Heart left ventricle (tissue), 16 donors: ENCODE measurements around the gene DOCK8. TPM values are rescaled to one million over a fixed set of nuclear protein-coding genes. Genes with fewer than 3 reads are reported as not detected.

ENCODE experiments used
- ATAC-seq, 4 donors: fragments of 200-7000 bp; cut with Tn5 transposase; one replicate each; pipeline ENCODE4 v1.9.1; 2020 to 2022; ENCODE audit warnings: moderate library complexity in 4 of 4, mild to moderate bottlenecking in 3 of 4, moderate number of reproducible peaks in 1 of 4
- DNase-seq, 5 donors: peaks; one replicate each; pipeline ENCODE4 v3.0.0-alpha.2; 2020
- H3K27ac ChIP-seq, 12 donors: fragments of 200-600 bp; sonication (generic) in 4 of 12; one replicate each; pipeline versions ENCODE4 v1.5.0 to v1.8.0; 2016 to 2022; ENCODE audit warnings: mild to moderate bottlenecking in 2 of 12
- H3K27me3 ChIP-seq, 9 donors: fragments of 200-600 bp; sonication (generic) in 2 of 9; one replicate each; pipeline versions ENCODE4 v1.5.1 to v1.8.0; 2016 to 2022; ENCODE audit warnings: mild to moderate bottlenecking in 3 of 9
- H3K36me3 ChIP-seq, 9 donors: fragments of 200-600 bp; sonication (generic) in 2 of 9; one replicate each; pipeline versions ENCODE4 v1.5.0 to v1.8.0; 2018 to 2022; ENCODE audit warnings: mild to moderate bottlenecking in 2 of 9
- H3K4me1 ChIP-seq, 12 donors: fragments of 200-600 bp; sonication (generic) in 4 of 12; one replicate each; pipeline versions ENCODE4 v1.5.0 to v1.8.0; 2016 to 2022; ENCODE audit warnings: mild to moderate bottlenecking in 3 of 12
- H3K4me3 ChIP-seq, 12 donors: fragments of 200-600 bp; sonication (generic) in 4 of 12; one replicate each; pipeline versions ENCODE4 v1.5.0 to v1.8.0; 2017 to 2022; ENCODE audit warnings: mild to moderate bottlenecking in 9 of 12, moderate library complexity in 4 of 12
- H3K9me3 ChIP-seq, 12 donors: fragments of 200-600 bp; sonication (generic) in 4 of 12; one replicate each; pipeline versions ENCODE4 v1.5.0 to v1.8.0; 2016 to 2022; ENCODE audit warnings: mild to moderate bottlenecking in 1 of 12
- POLR2A ChIP-seq, 2 donors: fragments of 450-650 bp; IDR thresholded peaks; one replicate each; pipeline ENCODE4 v1.6.1; 2017; ENCODE audit warnings: antibody characterized with exemption in 2 of 2, mild to moderate bottlenecking in 2 of 2, moderate library complexity in 2 of 2
- WGBS, 4 donors: extraction: QIAGEN DNeasy Blood & Tissue Kit in 2 of 4; methylation state at CpG; one replicate each; pipeline versions ENCODE4 v1.1.5 to v1.1.7; 2013 to 2018; 5-methylcytosine and 5-hydroxymethylcytosine counted together
- intact Hi-C, 10 donors: fragments of 100-400 bp; cut with DNase I; formaldehyde crosslinking; loops; one replicate each; pipeline versions ENCODE4 v1.11.1 to v1.14.2; 2022
- polyA plus RNA-seq, 2 donors: library from polyadenylated mRNA; stranded (reverse); fragments of 200-250 nt; gene quantifications; one replicate each; pipeline ENCODE4 v1.2.3, GENCODE V29; 2013
- total RNA-seq, 9 donors: library from RNA; depleted of rRNA in 2 of 9; stranded (reverse); fragments of >200 nt in 2 of 9; fragmentation: NEBNext Ultra II Directional in 3 of 9; extraction: Animal tissue kit (Norgen Biotek cat#: 25700) in 3 of 9; gene quantifications; one replicate each; pipeline versions ENCODE4 v1.1.0 to v1.2.4, GENCODE V29; 2016 to 2023
- TF ChIP-seq, protein P1 (sequence below), 12 donors: fragments of 200-600 bp; sonication (generic) in 4 of 12; IDR thresholded peaks; one replicate each; pipeline versions ENCODE4 v1.5.0 to v1.8.0; 2018 to 2022; ENCODE audit warnings: antibody characterized with exemption in 12 of 12, mild to moderate bottlenecking in 5 of 12
- donor health status: ischemic (EF 13 %, LVEDD 7.1; RV severe dilation, severe dysfunction).
- donor health status: healthy with polysubstance abuse.
- donor health status: DM: no; HTN: yes; CAD: no.
- donor health status: DM: no; HTN: no; CAD: no.
- donor health status: ischemic (EF 25% LVEDD 6.9; RV normal size, moderate dysfunction).
- donor health status: ischemic (EF 25% LVEDD 5.7; RV mildly dilated, moderate dysfunction).
- donor health status: healthy.
- donor health status: DM: yes; HTN: yes; CAD: no.
- donor health status: ischemic (EF 35%, LVEDD 5.7; RV mildly dilated, moderate dysfunction).
- donor health status: nonischemic (EF 11% LVEDD 7.7; RV severe dilation, severe dysfunction).
- donor health status: DM: yes; HTN: yes; CAD: no.
- donor health status: PGD.
- donor health status: ischemic (EF 29% LVEDD 5.4; RV normal size, mild dysfunction).
- donor health status: nonischemic (EF 23%, LVEDD 6.1; RV moderate dilation, normal function).

Gene DOCK8
- total and polyA plus RNA-seq, 11 donors, result 1.2 to 36.1 (median 2.4) TPM

DNA sequence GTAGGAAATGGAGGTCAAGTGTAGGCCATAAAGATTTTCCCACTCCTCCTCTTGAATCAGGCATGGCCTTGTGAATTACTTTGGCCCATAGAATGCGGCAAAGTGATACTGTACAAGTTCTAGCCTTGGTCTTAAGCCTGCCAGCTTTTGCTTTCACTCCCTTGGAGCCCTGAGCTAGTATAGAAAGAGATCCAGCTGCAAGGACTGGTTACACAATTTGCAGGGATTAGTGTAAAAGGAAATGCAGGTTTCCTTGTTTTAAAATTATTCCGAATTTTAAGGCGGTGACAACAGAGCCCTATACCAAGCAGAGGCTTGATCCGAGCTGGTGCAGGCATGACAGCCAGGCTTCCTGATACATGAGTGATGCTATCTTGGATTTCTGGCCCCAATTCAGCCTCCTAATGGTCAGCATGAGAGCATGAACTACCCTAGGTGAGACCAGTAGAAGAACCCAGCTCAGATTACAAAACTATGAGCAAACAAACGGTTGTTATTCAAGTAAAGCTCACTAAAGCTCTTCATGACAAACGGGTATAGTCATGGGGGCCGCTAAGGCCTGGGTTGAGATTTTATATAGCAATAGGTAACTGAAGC, 257.9 kb downstream of the DOCK8 start:
- TF ChIP-seq, protein P1, sequence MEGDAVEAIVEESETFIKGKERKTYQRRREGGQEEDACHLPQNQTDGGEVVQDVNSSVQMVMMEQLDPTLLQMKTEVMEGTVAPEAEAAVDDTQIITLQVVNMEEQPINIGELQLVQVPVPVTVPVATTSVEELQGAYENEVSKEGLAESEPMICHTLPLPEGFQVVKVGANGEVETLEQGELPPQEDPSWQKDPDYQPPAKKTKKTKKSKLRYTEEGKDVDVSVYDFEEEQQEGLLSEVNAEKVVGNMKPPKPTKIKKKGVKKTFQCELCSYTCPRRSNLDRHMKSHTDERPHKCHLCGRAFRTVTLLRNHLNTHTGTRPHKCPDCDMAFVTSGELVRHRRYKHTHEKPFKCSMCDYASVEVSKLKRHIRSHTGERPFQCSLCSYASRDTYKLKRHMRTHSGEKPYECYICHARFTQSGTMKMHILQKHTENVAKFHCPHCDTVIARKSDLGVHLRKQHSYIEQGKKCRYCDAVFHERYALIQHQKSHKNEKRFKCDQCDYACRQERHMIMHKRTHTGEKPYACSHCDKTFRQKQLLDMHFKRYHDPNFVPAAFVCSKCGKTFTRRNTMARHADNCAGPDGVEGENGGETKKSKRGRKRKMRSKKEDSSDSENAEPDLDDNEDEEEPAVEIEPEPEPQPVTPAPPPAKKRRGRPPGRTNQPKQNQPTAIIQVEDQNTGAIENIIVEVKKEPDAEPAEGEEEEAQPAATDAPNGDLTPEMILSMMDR (IDR thresholded peaks at IDR 0.05), result no peak
- no peak for TF ChIP-seq POLR2A (IDR thresholded peaks at IDR 0.05)

DNA sequence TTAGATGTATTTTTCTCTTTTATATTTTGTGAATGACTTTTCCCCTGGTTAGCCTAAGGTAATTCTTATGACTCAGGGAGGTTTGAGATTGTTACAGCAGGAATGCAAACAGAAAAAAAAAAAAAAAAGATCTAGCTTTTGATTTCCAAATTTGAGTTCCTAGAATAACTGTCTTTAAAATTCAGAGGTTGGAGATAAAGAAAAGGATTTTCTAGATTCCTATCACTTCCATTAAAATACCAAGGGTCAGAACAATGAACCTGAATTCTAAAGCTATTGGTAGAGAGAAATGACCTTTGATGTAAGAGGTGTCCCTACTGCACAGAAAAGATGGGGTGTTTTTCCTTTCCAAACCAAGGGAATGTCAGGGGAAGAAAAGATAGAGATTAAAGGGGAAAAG, 262.5 kb downstream of the DOCK8 start:
- no peaks in the 10 kb centered on the region for H3K27me3 ChIP-seq
- no peaks in the 10 kb centered on the region for H3K9me3 ChIP-seq
- TF ChIP-seq POLR2A (IDR thresholded peaks at IDR 0.05), result no peak
- no peak overlapping the region for H3K4me3 ChIP-seq
- H3K27ac ChIP-seq, result no peak overlapping the region
- no peaks in the 10 kb centered on the region for H3K4me1 ChIP-seq
- intact Hi-C loops, result loop anchor here in 1 of 10 donors (10.0 kb wide), 1 partner anchor 68 kb away; no protein-coding TSS in a partner anchor
- no peaks in the 10 kb centered on the region for H3K36me3 ChIP-seq
- no peak for DNase-seq
- ATAC-seq, result no peak

More for the DNA sequence above, 257.9 kb downstream of the DOCK8 start:
- no peak overlapping the region for H3K27ac ChIP-seq
- no peaks in the 10 kb centered on the region for H3K27me3 ChIP-seq
- no peaks in the 10 kb centered on the region for H3K36me3 ChIP-seq
- H3K4me3 ChIP-seq, result no peak overlapping the region
- no peak for ATAC-seq
- H3K4me1 ChIP-seq, result peaks cover 0 to 30% (median 11%) of the 10 kb centered on the region in 12 donors
- intact Hi-C loops, result loop anchor here in 3 of 10 donors (5.0 to 10.0 kb wide), 3 partner anchors 72 to 90 kb away; no protein-coding TSS in a partner anchor
- WGBS, 4 donors, result 87 to 95% (median 91%) methylated on average over 7 of the region's 7 CpGs
- H3K9me3 ChIP-seq, result no peaks in the 10 kb centered on the region
- no peak for DNase-seq

DNA sequence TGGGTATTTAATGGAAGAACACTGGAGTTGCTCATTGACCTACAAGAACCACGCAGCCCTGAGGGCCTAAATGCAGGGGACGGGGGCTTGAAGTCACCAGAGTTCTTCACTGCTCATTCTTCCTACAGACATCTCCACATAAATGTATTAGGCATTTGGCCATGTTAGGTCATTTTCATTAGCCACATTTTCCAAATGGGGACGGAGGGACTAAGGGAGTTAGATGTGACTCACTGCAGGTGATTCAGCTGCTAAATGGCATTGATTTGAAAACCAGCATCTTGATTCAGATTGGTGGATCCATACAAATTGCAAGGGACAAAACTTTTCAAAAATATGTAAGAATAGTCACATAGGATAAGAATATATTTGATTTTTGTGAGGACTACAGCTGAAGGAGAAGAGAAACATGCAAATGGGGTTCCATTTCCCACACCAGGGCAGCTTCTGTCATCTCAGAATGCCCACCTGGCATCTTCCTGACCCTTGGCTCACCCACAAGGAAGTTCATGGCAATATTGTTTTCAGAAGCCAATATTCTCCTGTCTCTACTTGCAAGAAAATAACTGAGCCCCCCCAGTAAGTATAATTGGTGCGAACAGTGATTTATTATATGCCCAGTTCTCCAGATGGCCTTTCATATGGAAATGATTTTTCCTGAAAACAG, 264.8 kb downstream of the DOCK8 start:
- H3K27me3 ChIP-seq, result no peaks in the 10 kb centered on the region
- H3K27ac ChIP-seq, result no peak overlapping the region
- H3K4me3 ChIP-seq, result no peak overlapping the region
- 71 to 99% (median 75%) methylated on average over 4 of the region's 4 CpGs for WGBS, 4 donors
- intact Hi-C loops, result loop anchor here in 1 of 10 donors (10.0 kb wide), 1 partner anchor 65 kb away; no protein-coding TSS in a partner anchor
- H3K4me1 ChIP-seq, result no peaks in the 10 kb centered on the region
- TF ChIP-seq, protein P1 (IDR thresholded peaks at IDR 0.05), result no peak
- TF ChIP-seq POLR2A (IDR thresholded peaks at IDR 0.05), result no peak
- H3K36me3 ChIP-seq, result no peaks in the 10 kb centered on the region
- no peak for ATAC-seq
- H3K9me3 ChIP-seq, result peaks cover 0 to 1% (median 0%) of the 10 kb centered on the region in 12 donors
- DNase-seq, result no peak

DNA sequence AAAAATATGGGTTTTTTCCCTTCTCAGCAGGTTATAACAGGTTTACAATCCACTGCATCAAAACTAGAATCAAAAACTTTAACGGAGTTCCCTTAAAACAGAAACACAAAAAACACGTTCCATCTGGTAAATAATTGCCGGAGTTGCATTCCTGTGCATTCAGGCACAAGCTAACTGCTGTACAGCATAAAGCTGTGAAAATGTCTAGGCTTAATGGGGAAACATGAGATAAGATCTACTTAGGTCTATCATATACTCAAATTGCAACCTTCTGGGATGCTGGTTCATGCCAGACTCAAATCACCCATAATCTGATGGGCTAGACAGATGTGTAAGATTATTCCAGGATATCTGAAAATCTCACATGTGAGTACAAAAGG, 265.3 kb downstream of the DOCK8 start:
- H3K9me3 ChIP-seq, result peaks cover 0 to 6% (median 0%) of the 10 kb centered on the region in 12 donors
- no peaks in the 10 kb centered on the region for H3K27me3 ChIP-seq
- no peak overlapping the region for H3K4me3 ChIP-seq
- no peaks in the 10 kb centered on the region for H3K4me1 ChIP-seq
- intact Hi-C loops, result loop anchor here in 1 of 10 donors (10.0 kb wide), 1 partner anchor 65 kb away; no protein-coding TSS in a partner anchor
- no peak for ATAC-seq
- DNase-seq, result no peak
- no peaks in the 10 kb centered on the region for H3K36me3 ChIP-seq
- 95 to 96% (median 96%) methylated on average over 3 of the region's 3 CpGs for WGBS, 4 donors
- H3K27ac ChIP-seq, result no peak overlapping the region
- TF ChIP-seq, protein P1 (IDR thresholded peaks at IDR 0.05), result no peak
- no peak for TF ChIP-seq POLR2A (IDR thresholded peaks at IDR 0.05)
